Inflammatory macrophage treated with lipopolysaccharide for 4 hours (primary cell): Measurements from ENCODE around the gene CYP4V2.
A peak's percentile ranks its signal among the peaks of the same experiment; 100 is the strongest.

Source experiments
- DNase-seq: peaks from one replicate; pipeline ENCODE4 v3.0.0-alpha.2; 2020

The CYP4V2 gene

GRCh38 chr4:186190581-186191199, 677 bp upstream of the CYP4V2 start:
- DNase-seq, result peak; percentile 36

- DNase-seq, result peak; percentile 61
These were observed 772 bp downstream of the CYP4V2 start for GRCh38 chr4:186192066-186192612.

- no peak for DNase-seq
These were observed 2.5 kb downstream of the CYP4V2 start for GRCh38 chr4:186193851-186194250.

GRCh38 chr4:186196063-186196462, 4.7 kb downstream of the CYP4V2 start:
- no peak for DNase-seq

GRCh38 chr4:186200516-186200915, 9.1 kb downstream of the CYP4V2 start:
- no peak for DNase-seq

GRCh38 chr4:186201010-186201409, 9.6 kb downstream of the CYP4V2 start:
- DNase-seq, result no peak

GRCh38 chr4:186201535-186202230, 10.3 kb downstream of the CYP4V2 start:
- DNase-seq, result peak; percentile 42

- no peak for DNase-seq
These were observed 11.2 kb downstream of the CYP4V2 start for GRCh38 chr4:186202490-186203140.

- no peak for DNase-seq
These were observed 12.0 kb downstream of the CYP4V2 start for GRCh38 chr4:186203406-186203805.

GRCh38 chr4:186204103-186204559, 12.8 kb downstream of the CYP4V2 start:
- no peak for DNase-seq

GRCh38 chr4:186204686-186205085, 13.3 kb downstream of the CYP4V2 start:
- DNase-seq, result no peak

- DNase-seq, result no peak
These were observed 13.8 kb downstream of the CYP4V2 start for GRCh38 chr4:186205156-186205555.

GRCh38 chr4:186216465-186217024, 25.2 kb downstream of the CYP4V2 start:
- no peak for DNase-seq

GRCh38 chr4:186217733-186218293, 26.4 kb downstream of the CYP4V2 start:
- DNase-seq, result no peak

- no peak for DNase-seq
These were observed 30.3 kb downstream of the CYP4V2 start for GRCh38 chr4:186221624-186222023.

GRCh38 chr4:186225848-186226247, 34.5 kb downstream of the CYP4V2 start:
- no peak for DNase-seq

- DNase-seq, result no peak
These were observed 35.3 kb downstream of the CYP4V2 start for GRCh38 chr4:186226521-186227189.

GRCh38 chr4:186227221-186227620, 35.9 kb downstream of the CYP4V2 start, which contains the start of gene KLKB1:
KLKB1 (plus strand) TSS chr4:186227507; CDS start chr4:186228196, 689 bp downstream.
- DNase-seq, result no peak

- no peak for DNase-seq
These were observed 36.6 kb downstream of the CYP4V2 start for GRCh38 chr4:186227744-186228513.

- DNase-seq, result no peak
These were observed 37.1 kb downstream of the CYP4V2 start for GRCh38 chr4:186228514-186228894.

GRCh38 chr4:186234367-186234766, 43.0 kb downstream of the CYP4V2 start:
- no peak for DNase-seq

- DNase-seq, result no peak
These were observed 44.8 kb downstream of the CYP4V2 start for GRCh38 chr4:186236126-186236525.
